HEK293 (cell line): ENCODE results near the gene SMARCA1.

Experiments
- CTCF ChIA-PET: fragments of 350-600 bp; formaldehyde crosslinking; extraction: SDS; loops from one replicate; lab custom pipeline; 2021; ENCODE audit warnings: antibody characterized with exemption; lab: Yijun Ruan, JAX
- POLR2A ChIA-PET: fragments of 300-600 bp; formaldehyde crosslinking; extraction: SDS; loops from one replicate; lab custom pipeline; 2020; ENCODE audit warnings: antibody characterized with exemption, inconsistent platforms; lab: Yijun Ruan, JAX
- H3K27ac ChIP-seq: fragments of 200-500 bp; sonication (Bioruptor generic); 2 replicates; pipeline ENCODE4 v1.5.1; 2014; ENCODE audit warnings: low read depth, low read length, control low read depth, inconsistent platforms; ENCODE audit errors: extremely low read depth
- H3K36me3 ChIP-seq, 2 experiments: fragments of 200-500 bp in 1 of 2; sonication (Bioruptor generic) in 1 of 2; 1 replicate in 1 of 2; 2 replicates in 1 of 2; pipeline ENCODE4 v1.5.1; 2014 to 2017; ENCODE audit warnings: inconsistent platforms in 2 of 2, low read length in 2 of 2; ENCODE audit not compliant: control insufficient read depth in 2 of 2, insufficient read depth in 1 of 2
- H3K4me1 ChIP-seq: fragments of 200-500 bp; sonication (Bioruptor generic); 2 replicates; pipeline ENCODE4 v1.5.1; 2014; ENCODE audit warnings: mild to moderate bottlenecking, low read length, inconsistent platforms; ENCODE audit not compliant: control insufficient read depth, insufficient read depth
- H3K4me3 ChIP-seq: 2 replicates; pipeline ENCODE4 v1.5.1; 2011; ENCODE audit warnings: low read depth, mild to moderate bottlenecking, control low read depth, low read length, moderate library complexity
- H3K9me3 ChIP-seq: fragments of 200-500 bp; sonication (Bioruptor generic); 2 replicates; pipeline ENCODE4 v1.5.1; 2014; ENCODE audit warnings: low read depth, low read length, inconsistent platforms; ENCODE audit not compliant: control insufficient read depth, insufficient read depth
- BCL11B ChIP-seq: fragments of 450-650 bp; formaldehyde crosslinking; IDR thresholded peaks from 2 replicates; pipeline ENCODE4 v1.5.1; 2016; ENCODE audit warnings: low read depth, missing biosample characterization, missing genetic modification characterization
- HIC1 ChIP-seq: fragments of 450-650 bp; formaldehyde crosslinking; IDR thresholded peaks from 2 replicates; pipeline ENCODE4 v1.5.1; 2016; ENCODE audit warnings: missing biosample characterization, missing genetic modification characterization
- HOXD13 ChIP-seq: sonication (generic); formaldehyde crosslinking; IDR thresholded peaks from 2 replicates; pipeline ENCODE4 v1.8.0; 2022; ENCODE audit warnings: missing genetic modification reagents, borderline replicate concordance
- IKZF3 ChIP-seq: fragments of 450-650 bp; IDR thresholded peaks from 2 replicates; pipeline ENCODE4 v1.5.0; 2018; ENCODE audit warnings: missing biosample characterization, mild to moderate bottlenecking, missing genetic modification characterization, moderate library complexity
- PBX3 ChIP-seq: sonication (generic); formaldehyde crosslinking; IDR thresholded peaks from 2 replicates; pipeline ENCODE4 v1.8.1; 2022; ENCODE audit warnings: mild to moderate bottlenecking, moderate library complexity, missing genetic modification reagents
- PRDM1 ChIP-seq: fragments of 450-650 bp; formaldehyde crosslinking; IDR thresholded peaks from 2 replicates; pipeline ENCODE4; 2016; ENCODE audit warnings: missing biosample characterization, missing genetic modification characterization
- ZBTB48 ChIP-seq: fragments of 450-650 bp; formaldehyde crosslinking; IDR thresholded peaks from 2 replicates; pipeline ENCODE4 v1.5.1; 2016; ENCODE audit warnings: missing biosample characterization, missing genetic modification characterization
- ZFP3 ChIP-seq: fragments of 450-650 bp; formaldehyde crosslinking; IDR thresholded peaks from 2 replicates; pipeline ENCODE4 v1.5.1; 2016; ENCODE audit warnings: low read depth, missing biosample characterization, missing genetic modification characterization
- ZNF114 ChIP-seq: fragments of 450-650 bp; formaldehyde crosslinking; IDR thresholded peaks from 2 replicates; pipeline ENCODE4 v1.5.0; 2017; ENCODE audit warnings: missing biosample characterization, missing genetic modification characterization
- ZNF121 ChIP-seq: fragments of 450-650 bp; formaldehyde crosslinking; IDR thresholded peaks from 2 replicates; pipeline ENCODE4 v1.5.1; 2016; ENCODE audit warnings: missing biosample characterization, missing genetic modification characterization
- ZNF335 ChIP-seq: fragments of 450-650 bp; formaldehyde crosslinking; conservative IDR thresholded peaks from 2 replicates; pipeline ENCODE4 v1.5.1; 2016; ENCODE audit warnings: missing biosample characterization, missing genetic modification characterization
- ZNF416 ChIP-seq: fragments of 450-650 bp; formaldehyde crosslinking; IDR thresholded peaks from 2 replicates; pipeline ENCODE4 v1.5.1; 2016; ENCODE audit warnings: missing biosample characterization, missing genetic modification characterization
- ZNF521 ChIP-seq: fragments of 450-650 bp; formaldehyde crosslinking; IDR thresholded peaks from 2 replicates; pipeline ENCODE4 v1.5.1; 2017; ENCODE audit warnings: missing biosample characterization, mild to moderate bottlenecking, missing genetic modification characterization
- ZNF560 ChIP-seq: fragments of 450-650 bp; formaldehyde crosslinking; IDR thresholded peaks from 2 replicates; pipeline ENCODE4 v1.5.1; 2017; ENCODE audit warnings: missing biosample characterization, missing genetic modification characterization, borderline replicate concordance
- ZNF624 ChIP-seq: fragments of 450-650 bp; formaldehyde crosslinking; IDR thresholded peaks from 2 replicates; pipeline ENCODE4 v1.5.1; 2017; ENCODE audit warnings: missing biosample characterization, missing genetic modification characterization
- ZNF626 ChIP-seq: fragments of 450-650 bp; sonication (Bioruptor Pico); formaldehyde crosslinking; IDR thresholded peaks from 2 replicates; pipeline ENCODE4 v1.5.1; 2018; ENCODE audit warnings: missing biosample characterization, missing genetic modification characterization, inconsistent platforms
- TF ChIP-seq, protein P1 (sequence below): fragments of 450-650 bp; formaldehyde crosslinking; IDR thresholded peaks from 2 replicates; pipeline ENCODE4 v1.5.1; 2016; ENCODE audit warnings: missing biosample characterization, missing genetic modification characterization
- TF ChIP-seq, protein P2 (sequence below): fragments of 450-650 bp; formaldehyde crosslinking; IDR thresholded peaks from 2 replicates; pipeline ENCODE4 v1.5.1; 2016; ENCODE audit warnings: missing biosample characterization, missing genetic modification characterization
- TF ChIP-seq, protein P3 (sequence below): fragments of 450-650 bp; formaldehyde crosslinking; IDR thresholded peaks from 2 replicates; pipeline ENCODE4 v1.5.1; 2016; ENCODE audit warnings: missing biosample characterization, missing genetic modification characterization, low read depth
- TF ChIP-seq, protein P4 (sequence below): fragments of 450-650 bp; formaldehyde crosslinking; IDR thresholded peaks from 2 replicates; pipeline ENCODE4 v1.5.1; 2016; ENCODE audit warnings: missing biosample characterization, missing genetic modification characterization

SMARCA1 gene

GRCh38 chrX:129540068-129540653, 16.9 kb upstream of the SMARCA1 start, which contains the start of gene OCRL (continued):
- TF ChIP-seq, protein P1, sequence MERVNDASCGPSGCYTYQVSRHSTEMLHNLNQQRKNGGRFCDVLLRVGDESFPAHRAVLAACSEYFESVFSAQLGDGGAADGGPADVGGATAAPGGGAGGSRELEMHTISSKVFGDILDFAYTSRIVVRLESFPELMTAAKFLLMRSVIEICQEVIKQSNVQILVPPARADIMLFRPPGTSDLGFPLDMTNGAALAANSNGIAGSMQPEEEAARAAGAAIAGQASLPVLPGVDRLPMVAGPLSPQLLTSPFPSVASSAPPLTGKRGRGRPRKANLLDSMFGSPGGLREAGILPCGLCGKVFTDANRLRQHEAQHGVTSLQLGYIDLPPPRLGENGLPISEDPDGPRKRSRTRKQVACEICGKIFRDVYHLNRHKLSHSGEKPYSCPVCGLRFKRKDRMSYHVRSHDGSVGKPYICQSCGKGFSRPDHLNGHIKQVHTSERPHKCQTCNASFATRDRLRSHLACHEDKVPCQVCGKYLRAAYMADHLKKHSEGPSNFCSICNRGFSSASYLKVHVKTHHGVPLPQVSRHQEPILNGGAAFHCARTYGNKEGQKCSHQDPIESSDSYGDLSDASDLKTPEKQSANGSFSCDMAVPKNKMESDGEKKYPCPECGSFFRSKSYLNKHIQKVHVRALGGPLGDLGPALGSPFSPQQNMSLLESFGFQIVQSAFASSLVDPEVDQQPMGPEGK, result peak; percentile 73
- TF ChIP-seq ZNF624, result no peak
- no peak for TF ChIP-seq PRDM1 (tag by site-specific recombination)
- no peak for TF ChIP-seq ZNF560 (tag by site-specific recombination)
- TF ChIP-seq ZNF335 (tag by site-specific recombination), result peak; percentile 39; the same call in 1 of the 2 replicates
- TF ChIP-seq ZFP3 (tag by site-specific recombination), result no peak
- TF ChIP-seq, all 188 proteins: peak for 29

- no peak overlapping the region for H3K4me3 ChIP-seq
- H3K4me1 ChIP-seq, result no peaks in the 10 kb centered on the region; the same call in 1 of the 2 replicates
- H3K36me3 ChIP-seq, result no peaks in the 10 kb centered on the region
- no peaks in the 10 kb centered on the region for H3K9me3 ChIP-seq
- no peak overlapping the region for H3K27ac ChIP-seq
- POLR2A ChIA-PET, result no interaction called here
- TF ChIP-seq ZFP3 (tag by site-specific recombination) (no peak), HOXD13 (CRISPR knock-in tag) (no peak), PBX3 (CRISPR knock-in tag) (no peak), ZNF114 (tag by site-specific recombination) (no peak), HIC1 (tag by site-specific recombination) (no peak), ZNF626 (tag by site-specific recombination) (no peak), ZNF521 (tag by site-specific recombination) (no peak), ZNF416 (no peak), ZBTB48 (tag by site-specific recombination) (no peak), BCL11B (tag by site-specific recombination) (no peak), ZNF121 (no peak), IKZF3 (no peak)
- TF ChIP-seq, protein P2, sequence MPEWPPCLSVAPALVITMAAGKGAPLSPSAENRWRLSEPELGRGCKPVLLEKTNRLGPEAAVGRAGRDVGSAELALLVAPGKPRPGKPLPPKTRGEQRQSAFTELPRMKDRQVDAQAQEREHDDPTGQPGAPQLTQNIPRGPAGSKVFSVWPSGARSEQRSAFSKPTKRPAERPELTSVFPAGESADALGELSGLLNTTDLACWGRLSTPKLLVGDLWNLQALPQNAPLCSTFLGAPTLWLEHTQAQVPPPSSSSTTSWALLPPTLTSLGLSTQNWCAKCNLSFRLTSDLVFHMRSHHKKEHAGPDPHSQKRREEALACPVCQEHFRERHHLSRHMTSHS (tag by site-specific recombination), result no peak
- TF ChIP-seq, protein P3, sequence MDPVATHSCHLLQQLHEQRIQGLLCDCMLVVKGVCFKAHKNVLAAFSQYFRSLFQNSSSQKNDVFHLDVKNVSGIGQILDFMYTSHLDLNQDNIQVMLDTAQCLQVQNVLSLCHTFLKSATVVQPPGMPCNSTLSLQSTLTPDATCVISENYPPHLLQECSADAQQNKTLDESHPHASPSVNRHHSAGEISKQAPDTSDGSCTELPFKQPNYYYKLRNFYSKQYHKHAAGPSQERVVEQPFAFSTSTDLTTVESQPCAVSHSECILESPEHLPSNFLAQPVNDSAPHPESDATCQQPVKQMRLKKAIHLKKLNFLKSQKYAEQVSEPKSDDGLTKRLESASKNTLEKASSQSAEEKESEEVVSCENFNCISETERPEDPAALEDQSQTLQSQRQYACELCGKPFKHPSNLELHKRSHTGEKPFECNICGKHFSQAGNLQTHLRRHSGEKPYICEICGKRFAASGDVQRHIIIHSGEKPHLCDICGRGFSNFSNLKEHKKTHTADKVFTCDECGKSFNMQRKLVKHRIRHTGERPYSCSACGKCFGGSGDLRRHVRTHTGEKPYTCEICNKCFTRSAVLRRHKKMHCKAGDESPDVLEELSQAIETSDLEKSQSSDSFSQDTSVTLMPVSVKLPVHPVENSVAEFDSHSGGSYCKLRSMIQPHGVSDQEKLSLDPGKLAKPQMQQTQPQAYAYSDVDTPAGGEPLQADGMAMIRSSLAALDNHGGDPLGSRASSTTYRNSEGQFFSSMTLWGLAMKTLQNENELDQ (tag by site-specific recombination), result no peak
- TF ChIP-seq, protein P4, sequence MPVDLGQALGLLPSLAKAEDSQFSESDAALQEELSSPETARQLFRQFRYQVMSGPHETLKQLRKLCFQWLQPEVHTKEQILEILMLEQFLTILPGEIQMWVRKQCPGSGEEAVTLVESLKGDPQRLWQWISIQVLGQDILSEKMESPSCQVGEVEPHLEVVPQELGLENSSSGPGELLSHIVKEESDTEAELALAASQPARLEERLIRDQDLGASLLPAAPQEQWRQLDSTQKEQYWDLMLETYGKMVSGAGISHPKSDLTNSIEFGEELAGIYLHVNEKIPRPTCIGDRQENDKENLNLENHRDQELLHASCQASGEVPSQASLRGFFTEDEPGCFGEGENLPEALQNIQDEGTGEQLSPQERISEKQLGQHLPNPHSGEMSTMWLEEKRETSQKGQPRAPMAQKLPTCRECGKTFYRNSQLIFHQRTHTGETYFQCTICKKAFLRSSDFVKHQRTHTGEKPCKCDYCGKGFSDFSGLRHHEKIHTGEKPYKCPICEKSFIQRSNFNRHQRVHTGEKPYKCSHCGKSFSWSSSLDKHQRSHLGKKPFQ, result no peak
- TF ChIP-seq, all 188 proteins: peak for 0
- CTCF ChIA-PET, result no interaction called here
Observed at GRCh38 chrX:129534816-129535578, 11.7 kb upstream of the SMARCA1 start.
